Peyer's patch (tissue), 4 donors: Measurements from ENCODE around the gene MITD1.

ENCODE experiments used
- CTCF ChIP-seq, 6 experiments: fragments of 450-650 bp in 4 of 6; fragments of 200-600 bp in 2 of 6; sonication (generic) in 1 of 6; IDR thresholded peaks; one replicate each; pipeline ENCODE4 v1.5.1; 2017 to 2019; ENCODE audit warnings: antibody characterized with exemption in 6 of 6, mild to moderate bottlenecking in 3 of 6, moderate library complexity in 1 of 6
- POLR2A ChIP-seq, 2 donors: fragments of 450-650 bp; IDR thresholded peaks; one replicate each; pipeline ENCODE4 v1.5.1; 2017; ENCODE audit warnings: antibody characterized with exemption in 2 of 2, mild to moderate bottlenecking in 2 of 2, moderate library complexity in 2 of 2

GRCh38 chr2:99153921-99154604, 26.8 kb downstream of the MITD1 start:
- TF ChIP-seq CTCF (IDR thresholded peaks at IDR 0.05) (no peak), POLR2A (IDR thresholded peaks at IDR 0.05) (no peak)
